GM21447 (cell line): ENCODE results near the gene VPS4B.
"Not testable (repeated sequence)": the region's sequence is repeated elsewhere in the genome, so short reads cannot be mapped to it uniquely, and the experiment has no call there.

Experiments used
- ATAC-seq: cut with Tn5 transposase; IDR thresholded peaks from one replicate; pipeline ENCODE4 v1.9.1; 2021; ENCODE audit not compliant: unreplicated experiment

Gene VPS4B

GRCh38 chr18:63373161-63373560 is 49.1 kb downstream of the VPS4B start:
- no peak for ATAC-seq

GRCh38 chr18:63368611-63369010 is 53.7 kb downstream of the VPS4B start:
- ATAC-seq: no peak

- peak; percentile 85 for ATAC-seq
These were observed 55.0 kb downstream of the VPS4B start, which contains the start of gene KDSR for GRCh38 chr18:63367053-63367953. TSS of gene KDSR (minus strand) at chr18:63367206. CDS start at chr18:63367118, 88 bp downstream.

- ATAC-seq: peak; percentile 41
These were observed 55.8 kb downstream of the VPS4B start for GRCh38 chr18:63366213-63367052.

GRCh38 chr18:63365876-63366212 is 56.4 kb downstream of the VPS4B start:
- peak; percentile 1 for ATAC-seq

GRCh38 chr18:63363951-63364350 is 58.3 kb downstream of the VPS4B start:
- ATAC-seq: no peak

GRCh38 chr18:63363420-63363819 is 58.9 kb downstream of the VPS4B start:
- ATAC-seq: not testable (repeated sequence)

GRCh38 chr18:63356272-63356896 is 65.9 kb downstream of the VPS4B start:
- ATAC-seq: no peak

GRCh38 chr18:63350230-63350629 is 72.0 kb downstream of the VPS4B start:
- no peak for ATAC-seq

- no peak for ATAC-seq
These were observed 73.7 kb downstream of the VPS4B start for GRCh38 chr18:63348508-63349136.

GRCh38 chr18:63346480-63347183 is 75.6 kb downstream of the VPS4B start:
- ATAC-seq: no peak

- ATAC-seq: no peak
These were observed 76.2 kb downstream of the VPS4B start for GRCh38 chr18:63346031-63346430.

- ATAC-seq: no peak
These were observed 77.4 kb downstream of the VPS4B start for GRCh38 chr18:63344918-63345317.

- ATAC-seq: no peak
These were observed 78.0 kb downstream of the VPS4B start for GRCh38 chr18:63344263-63344662.

- ATAC-seq: peak; percentile 70
These were observed 80.1 kb downstream of the VPS4B start for GRCh38 chr18:63342206-63342605.

- no peak for ATAC-seq
These were observed 82.3 kb downstream of the VPS4B start for GRCh38 chr18:63339920-63340484.
